GM20000 (cell line): ENCODE results near the gene NCKAP1.

Experiments
- DNase-seq: peaks from one replicate; pipeline ENCODE4 v3.0.0; 2012; ENCODE audit warnings: low spot score
- TF ChIP-seq, protein P1 (sequence below): IDR thresholded peaks from 2 replicates; pipeline ENCODE4 v1.5.1; 2012; ENCODE audit warnings: mild to moderate bottlenecking, control low read depth; ENCODE audit errors: extremely low read depth, missing control alignments

The NCKAP1 gene

DNA sequence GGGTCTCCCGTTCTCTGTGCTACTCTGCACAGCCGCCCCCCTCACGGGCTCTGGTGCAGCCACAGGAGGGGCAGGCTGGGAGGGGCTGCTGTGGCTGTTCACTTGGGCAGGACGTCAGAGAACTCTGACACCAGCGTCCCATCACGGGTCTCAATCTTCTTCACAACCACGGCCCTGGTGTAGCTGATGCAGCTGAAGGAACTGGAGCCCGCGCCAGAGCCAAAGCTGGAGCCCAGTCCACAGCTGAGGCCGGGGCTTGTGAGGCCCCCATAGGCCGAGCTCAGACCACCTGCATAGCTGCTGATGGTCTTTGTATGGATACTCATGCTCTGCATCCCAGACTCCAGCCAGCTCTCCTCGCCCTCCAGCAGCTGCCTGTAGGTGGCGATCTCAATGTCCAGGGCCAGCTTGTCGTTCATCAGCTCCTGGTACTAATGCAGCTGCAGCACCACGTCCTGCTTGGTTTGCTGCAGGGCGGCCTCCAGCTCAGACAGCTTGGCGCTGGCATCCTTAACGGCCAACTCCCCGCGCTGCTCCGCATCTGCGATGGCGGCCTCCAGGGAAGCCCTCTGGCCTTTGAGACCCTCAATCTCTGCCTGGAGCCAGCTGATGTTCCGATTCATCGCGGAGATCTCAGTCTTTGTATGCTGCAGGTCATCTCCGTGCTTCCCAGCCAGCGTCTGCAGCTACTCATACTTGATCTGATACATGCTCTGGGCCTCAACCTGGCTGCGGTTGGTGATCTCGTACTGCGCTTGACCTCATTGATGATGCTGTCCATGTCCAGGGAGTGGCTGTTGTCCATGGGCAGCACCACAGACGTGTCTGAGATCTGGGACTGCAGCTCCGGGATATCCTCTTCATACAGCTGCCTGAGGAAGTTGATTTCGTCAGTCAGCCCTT is 32.9 kb upstream of the NCKAP1 start:
- TF ChIP-seq, protein P1, sequence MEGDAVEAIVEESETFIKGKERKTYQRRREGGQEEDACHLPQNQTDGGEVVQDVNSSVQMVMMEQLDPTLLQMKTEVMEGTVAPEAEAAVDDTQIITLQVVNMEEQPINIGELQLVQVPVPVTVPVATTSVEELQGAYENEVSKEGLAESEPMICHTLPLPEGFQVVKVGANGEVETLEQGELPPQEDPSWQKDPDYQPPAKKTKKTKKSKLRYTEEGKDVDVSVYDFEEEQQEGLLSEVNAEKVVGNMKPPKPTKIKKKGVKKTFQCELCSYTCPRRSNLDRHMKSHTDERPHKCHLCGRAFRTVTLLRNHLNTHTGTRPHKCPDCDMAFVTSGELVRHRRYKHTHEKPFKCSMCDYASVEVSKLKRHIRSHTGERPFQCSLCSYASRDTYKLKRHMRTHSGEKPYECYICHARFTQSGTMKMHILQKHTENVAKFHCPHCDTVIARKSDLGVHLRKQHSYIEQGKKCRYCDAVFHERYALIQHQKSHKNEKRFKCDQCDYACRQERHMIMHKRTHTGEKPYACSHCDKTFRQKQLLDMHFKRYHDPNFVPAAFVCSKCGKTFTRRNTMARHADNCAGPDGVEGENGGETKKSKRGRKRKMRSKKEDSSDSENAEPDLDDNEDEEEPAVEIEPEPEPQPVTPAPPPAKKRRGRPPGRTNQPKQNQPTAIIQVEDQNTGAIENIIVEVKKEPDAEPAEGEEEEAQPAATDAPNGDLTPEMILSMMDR, result peak; percentile 46
- DNase-seq, result no peak

DNA sequence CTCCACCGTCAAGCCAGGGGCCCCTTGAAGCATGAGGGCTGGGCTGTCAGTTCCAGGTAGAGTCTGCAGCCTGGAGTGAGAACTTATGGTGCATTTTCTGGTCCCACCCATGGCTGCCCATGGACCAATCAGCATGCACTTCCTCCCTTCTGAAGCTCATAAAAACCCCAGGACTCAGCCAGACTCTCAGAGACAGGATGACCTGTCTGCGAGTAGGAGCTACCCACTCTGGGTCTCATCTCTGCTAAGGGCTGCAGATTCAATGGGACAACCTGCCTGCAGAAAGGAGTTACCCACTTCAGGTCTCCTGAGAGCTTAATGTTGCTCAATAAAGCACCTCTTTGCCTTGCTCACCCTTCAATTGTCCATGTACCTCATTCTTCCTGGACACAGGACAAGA is 30.9 kb upstream of the NCKAP1 start:
- DNase-seq, result no peak

DNA sequence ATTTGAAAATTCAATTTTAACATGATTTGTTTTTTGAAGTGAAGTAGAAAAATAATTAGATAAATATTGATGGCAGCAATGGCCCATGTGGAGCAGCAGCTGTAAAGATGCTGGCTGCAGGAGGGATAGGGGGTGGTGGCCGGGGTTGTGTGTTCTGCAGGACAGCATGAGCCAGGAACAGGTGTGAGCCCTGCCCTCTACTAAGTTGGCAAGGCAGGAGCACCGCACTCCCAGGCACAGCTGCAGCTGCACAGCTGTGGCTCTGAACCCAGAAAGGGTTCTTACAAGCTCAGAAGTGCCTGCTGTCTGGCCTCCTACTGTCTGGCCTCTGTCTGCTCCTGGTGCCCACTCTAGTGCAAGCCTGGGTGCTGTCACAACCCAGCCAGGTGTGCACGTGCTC is 30.3 kb upstream of the NCKAP1 start:
- TF ChIP-seq, protein P1, result no peak
- DNase-seq, result no peak

More for the DNA sequence above, 30.9 kb upstream of the NCKAP1 start:
- TF ChIP-seq, protein P1, result no peak

DNA sequence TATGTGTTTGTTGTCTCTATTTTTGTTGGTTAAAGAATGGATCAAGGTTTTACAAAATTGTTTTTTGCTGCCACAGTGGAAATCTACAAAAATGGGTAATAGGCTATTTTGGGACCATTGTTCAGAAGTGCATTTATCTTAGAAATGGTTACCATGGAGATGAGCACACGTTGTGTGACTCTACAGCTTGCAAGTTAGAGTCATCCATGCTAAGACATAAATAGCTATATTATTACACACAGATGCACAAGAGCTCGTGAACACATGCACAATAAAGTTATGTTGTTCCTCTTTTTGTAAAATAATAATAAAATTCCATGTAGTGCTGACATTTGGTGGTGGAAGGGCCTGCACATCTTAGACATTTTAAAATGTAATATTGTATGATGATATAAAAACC is 24.8 kb upstream of the NCKAP1 start:
- TF ChIP-seq, protein P1, result no peak
- DNase-seq, result peak; percentile 63

DNA sequence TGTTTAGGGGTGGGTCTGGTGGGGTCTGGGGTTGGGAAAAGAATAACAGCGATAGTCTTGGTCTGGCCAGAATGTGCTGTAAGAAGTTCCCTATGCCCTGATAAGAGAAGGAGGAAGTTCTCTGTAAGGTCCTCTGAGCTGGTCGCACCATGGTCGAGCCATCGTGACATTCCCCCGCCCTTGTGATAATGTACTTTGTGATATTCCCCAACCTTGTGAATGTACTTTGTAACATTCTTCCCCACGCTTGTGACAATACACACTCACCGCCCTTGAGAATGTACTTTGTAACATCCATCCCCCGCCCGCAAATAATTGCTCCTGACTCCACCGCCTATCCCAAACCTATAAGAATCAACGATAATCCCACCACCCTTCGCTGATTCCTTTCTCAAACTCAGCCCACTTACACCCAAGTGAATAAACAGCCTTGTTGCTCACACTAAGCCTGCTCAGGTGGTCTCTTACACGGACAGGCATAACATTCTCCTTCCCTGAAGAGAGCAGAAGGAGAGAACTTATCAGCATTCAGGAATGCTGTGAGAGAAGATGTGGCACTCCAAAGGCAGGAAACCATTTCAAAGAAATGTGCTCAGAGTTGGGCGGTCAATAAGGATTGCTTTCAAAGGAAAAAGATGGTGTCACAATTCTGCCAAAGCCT is 22.4 kb upstream of the NCKAP1 start:
- TF ChIP-seq, protein P1, result no peak
- DNase-seq, result no peak

DNA sequence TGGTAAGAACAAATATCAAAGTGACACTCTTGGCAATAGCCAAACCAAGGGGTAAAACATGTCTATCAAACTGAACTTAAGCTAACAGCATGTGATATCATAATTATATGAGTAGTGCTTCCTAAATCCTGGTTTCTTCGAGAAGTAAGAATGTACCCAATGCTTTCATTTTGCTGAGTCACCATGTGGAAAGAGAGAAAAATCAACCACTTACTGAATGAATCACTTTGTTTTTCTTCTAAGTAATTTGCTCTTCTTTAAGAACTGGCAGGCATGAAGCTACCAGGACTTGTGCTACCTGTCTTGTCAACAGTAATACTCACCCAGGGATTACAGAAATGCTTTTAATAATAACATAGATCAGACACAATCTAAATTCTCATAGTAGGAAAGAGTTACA is 21.3 kb upstream of the NCKAP1 start:
- DNase-seq, result no peak
- TF ChIP-seq, protein P1, result no peak

DNA sequence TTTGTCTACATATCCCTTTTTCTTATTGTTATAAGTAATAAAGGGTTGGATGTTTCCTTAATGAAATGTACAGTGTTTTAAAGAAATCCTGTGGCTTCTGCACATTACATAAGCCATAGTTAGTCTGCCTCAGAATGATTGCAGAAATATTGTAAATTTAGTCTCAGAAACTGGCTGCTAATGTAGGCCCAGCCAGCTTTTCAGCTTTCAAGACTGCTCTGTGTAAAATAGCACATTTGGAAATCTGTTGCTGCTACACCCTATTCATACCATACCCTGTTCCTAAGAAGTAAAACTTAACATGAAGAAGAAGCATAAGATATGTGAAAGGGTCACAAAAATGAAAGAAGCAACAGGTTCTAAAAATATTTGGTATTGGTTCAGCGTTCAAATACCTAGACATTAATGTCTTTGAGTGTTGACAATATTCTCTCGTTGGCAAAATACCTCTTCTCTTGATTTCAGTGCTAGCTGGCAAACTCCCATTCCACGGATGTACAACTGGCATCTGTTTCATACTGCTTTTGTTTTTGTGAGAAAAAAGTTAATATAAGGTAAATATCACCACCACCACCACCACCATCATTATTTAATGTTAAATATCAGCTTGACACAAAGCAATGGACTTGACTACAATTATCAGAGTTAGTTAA is 19.2 kb upstream of the NCKAP1 start:
- no peak for DNase-seq
- TF ChIP-seq, protein P1, result no peak
